ENCODE data around the gene CXXC1.

GRCh38 chr18:50307400-50307737 lies 19.9 kb upstream of the CXXC1 start:
- TF ChIP-seq GLIS3 (CRISPR knock-in tag; IDR thresholded peaks at IDR 0.05) (no peak), ZFP3 (CRISPR knock-in tag; IDR thresholded peaks at IDR 0.05) (no peak), RARB (CRISPR knock-in tag; IDR thresholded peaks at IDR 0.05) (no peak), ZNF565 (CRISPR knock-in tag; conservative IDR thresholded peaks at IDR 0.05; ENCODE audit: low read depth) (no peak), TOX (CRISPR knock-in tag; IDR thresholded peaks at IDR 0.05; ENCODE audit: borderline replicate concordance) (no peak), PATZ1 (CRISPR knock-in tag; IDR thresholded peaks at IDR 0.05; ENCODE audit: borderline replicate concordance) (no peak), POU6F1 (CRISPR knock-in tag; IDR thresholded peaks at IDR 0.05; ENCODE audit: borderline replicate concordance, low read depth) (no peak), BACH2 (CRISPR knock-in tag; IDR thresholded peaks at IDR 0.05; ENCODE audit: borderline replicate concordance) (no peak), OSR1 (CRISPR knock-in tag; IDR thresholded peaks at IDR 0.05) (no peak), CREB5 (CRISPR knock-in tag; IDR thresholded peaks at IDR 0.05; ENCODE audit: low read depth) (no peak)

Measured in SK-N-SH treated with all-trans-retinoic acid at 6 μM for 48 hours (cell line).